ENCODE data around the gene SORCS1.

SORCS1 gene

DNA sequence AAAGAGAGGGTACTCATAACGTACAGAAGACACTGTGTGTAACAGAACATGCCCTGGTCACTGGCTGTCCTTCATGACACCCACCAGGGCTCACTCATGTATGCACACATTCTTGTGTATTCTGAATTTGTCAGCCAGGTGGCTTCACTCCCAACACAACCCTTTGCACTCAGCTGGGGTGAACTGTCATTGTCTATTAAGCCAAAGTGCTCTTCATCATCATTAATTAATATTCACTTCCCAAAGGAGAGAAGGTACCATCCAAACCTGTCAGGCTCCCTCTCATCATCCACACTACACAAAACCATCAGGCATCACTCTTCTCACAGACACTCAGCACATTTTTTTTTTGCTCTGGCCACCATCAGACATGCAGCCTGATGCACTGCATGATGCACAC lies 469.8 kb downstream of the SORCS1 start:
- POLR2A ChIA-PET, result no interaction called here
- Histone ChIP-seq H3K36me3 (ENCODE audit: control insufficient read depth in 2 of 2, insufficient read depth in 1 of 2, low read length in 2 of 2) (no peaks in the 10 kb centered on the region), H3K27ac (ENCODE audit: extremely low read depth, low read depth, low read length) (no peak overlapping the region), H3K4me3 (ENCODE audit: low read depth, low read length) (no peak overlapping the region), H3K4me1 (ENCODE audit: control insufficient read depth, insufficient read depth, low read length) (no peaks in the 10 kb centered on the region), H3K9me3 (ENCODE audit: control insufficient read depth, insufficient read depth, low read depth, low read length) (no peaks in the 10 kb centered on the region)
- CTCF ChIA-PET, result interaction anchor here (0.6 to 0.7 kb wide), 2 partner anchors 398 to 779 kb away, joined by 3 to 4 read pairs; no protein-coding TSS in a partner anchor
- TF ChIP-seq ZNF639 (tag by site-specific recombination; IDR thresholded peaks at IDR 0.05) (no peak), ZBTB48 (tag by site-specific recombination; IDR thresholded peaks at IDR 0.05) (no peak), ZNF223 (tag by site-specific recombination; IDR thresholded peaks at IDR 0.05) (no peak), ZNF707 (tag by site-specific recombination; IDR thresholded peaks at IDR 0.05) (no peak), ZNF155 (tag by site-specific recombination; IDR thresholded peaks at IDR 0.05) (no peak), ZNF701 (tag by site-specific recombination; IDR thresholded peaks at IDR 0.05) (no peak), ZSCAN16 (tag by site-specific recombination; IDR thresholded peaks at IDR 0.05) (no peak), ZBTB17 (tag by site-specific recombination; IDR thresholded peaks at IDR 0.05) (no peak), ZNF280D (tag by site-specific recombination; IDR thresholded peaks at IDR 0.05) (no peak)

DNA sequence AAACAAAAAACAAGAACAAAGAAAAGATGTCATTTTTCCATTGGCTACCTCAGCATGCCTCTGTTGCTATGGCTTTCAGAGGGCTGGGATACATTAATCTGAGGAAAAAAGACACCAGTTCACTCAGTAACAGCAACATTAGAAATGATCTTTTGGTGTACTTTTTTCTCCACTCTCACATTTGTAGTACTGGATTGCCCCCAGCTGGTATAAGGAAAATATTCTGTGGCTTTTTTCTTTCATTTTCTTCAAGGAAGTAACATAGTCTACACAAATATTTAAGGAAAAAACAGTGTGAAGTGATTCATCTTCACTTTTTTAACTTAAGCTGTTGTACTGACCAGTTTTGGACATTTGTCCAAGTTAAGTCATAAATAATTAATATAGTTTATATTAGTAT lies 482.3 kb downstream of the SORCS1 start:
- Histone ChIP-seq H3K9me3 (ENCODE audit: control insufficient read depth, insufficient read depth, low read depth, low read length) (no peaks in the 10 kb centered on the region), H3K36me3 (ENCODE audit: control insufficient read depth in 2 of 2, insufficient read depth in 1 of 2, low read length in 2 of 2) (peaks cover 0 to under 1% of the 10 kb centered on the region in 2 experiments; a peak in 1 of 3 replicates), H3K27ac (ENCODE audit: extremely low read depth, low read depth, low read length) (no peak overlapping the region), H3K4me1 (ENCODE audit: control insufficient read depth, insufficient read depth, low read length) (no peaks in the 10 kb centered on the region), H3K4me3 (ENCODE audit: low read depth, low read length) (no peak overlapping the region)
- TF ChIP-seq ZNF560 (tag by site-specific recombination; IDR thresholded peaks at IDR 0.05; ENCODE audit: borderline replicate concordance) (no peak), GLI4 (tag by site-specific recombination; IDR thresholded peaks at IDR 0.05) (no peak), RBAK (tag by site-specific recombination; IDR thresholded peaks at IDR 0.05) (no peak), ZNF157 (tag by site-specific recombination; IDR thresholded peaks at IDR 0.05) (no peak), ZNF843 (tag by site-specific recombination; IDR thresholded peaks at IDR 0.05) (no peak), ZNF169 (tag by site-specific recombination; IDR thresholded peaks at IDR 0.05) (no peak), ZNF202 (tag by site-specific recombination; IDR thresholded peaks at IDR 0.05; ENCODE audit: borderline replicate concordance) (no peak), HOXA7 (CRISPR knock-in tag; IDR thresholded peaks at IDR 0.05; ENCODE audit: borderline replicate concordance) (no peak), ZFP3 (tag by site-specific recombination; IDR thresholded peaks at IDR 0.05; ENCODE audit: low read depth) (no peak), INSM2 (tag by site-specific recombination; IDR thresholded peaks at IDR 0.05) (no peak), ZNF513 (tag by site-specific recombination; IDR thresholded peaks at IDR 0.05) (no peak), ZNF248 (tag by site-specific recombination; IDR thresholded peaks at IDR 0.05) (no peak), ZBTB1 (tag by site-specific recombination; IDR thresholded peaks at IDR 0.05) (no peak)
- ChIA-PET POLR2A (no interaction called here), CTCF (interaction anchor here (0.9 kb wide), 1 partner anchor 57 kb away, joined by 3 read pairs; no protein-coding TSS in a partner anchor)

All from HEK293 (cell line).